GM23248 (cell line): ENCODE measurements around the gene IL17RE.

Source experiments
- EZH2 ChIP-seq: fragments of 200-600 bp; sonication (generic); IDR thresholded peaks from 2 replicates; pipeline ENCODE4 v1.6.1; 2018; ENCODE audit warnings: antibody characterized with exemption, mild to moderate bottlenecking; ENCODE audit not compliant: insufficient read depth, poor library complexity, severe bottlenecking
- EZH2phosphoT487 ChIP-seq: fragments of 200-600 bp; sonication (generic); IDR thresholded peaks from 2 replicates; pipeline ENCODE4 v1.6.1; 2018; ENCODE audit warnings: antibody characterized with exemption, moderate library complexity, mild to moderate bottlenecking, low read depth; ENCODE audit not compliant: insufficient read depth

- no peak for TF ChIP-seq EZH2
- TF ChIP-seq EZH2phosphoT487: no peak
These were observed 43.7 kb downstream of the IL17RE start for GRCh38 chr3:9946112-9947024.
